Measurements from ENCODE around the gene NSUN3.

DNA sequence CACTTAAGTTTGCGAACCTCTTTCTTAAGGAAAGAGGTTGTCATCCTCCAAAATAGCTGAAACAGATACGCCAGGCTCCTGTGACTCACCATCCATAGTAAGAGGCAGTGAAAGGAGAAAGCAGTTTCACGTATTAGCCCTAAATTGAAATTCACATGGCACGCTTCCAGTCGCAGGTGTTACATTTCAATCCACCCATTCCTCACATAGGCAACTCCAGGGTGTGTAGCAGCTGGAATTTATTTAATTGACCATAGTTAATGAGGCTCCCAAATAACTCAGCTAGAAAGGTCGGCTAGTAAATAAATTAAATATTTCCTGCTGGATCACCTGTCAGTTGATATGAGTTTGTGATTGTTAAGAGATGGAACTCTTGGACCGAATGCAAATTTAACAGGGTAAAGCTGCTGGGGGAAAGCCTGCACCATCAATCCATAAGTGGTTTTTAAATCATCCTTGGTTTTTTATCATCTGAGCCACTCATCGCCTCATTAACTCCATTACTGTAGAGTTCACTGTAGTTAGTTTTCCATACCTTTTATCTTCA is 19.6 kb downstream of the NSUN3 start:
- TF ChIP-seq EZH2 (IDR thresholded peaks at IDR 0.05; ENCODE audit: low read depth, low read length, severe bottlenecking) (no peak), JUN (IDR thresholded peaks at IDR 0.05; ENCODE audit: low read depth, low read length) (no peak), BACH1 (IDR thresholded peaks at IDR 0.05; ENCODE audit: low read length) (no peak), EP300 (IDR thresholded peaks at IDR 0.05; ENCODE audit: borderline replicate concordance in 1 of 2, low read depth in 2 of 2, low read length in 2 of 2) (no peak), TAF1 (IDR thresholded peaks at IDR 0.05; ENCODE audit: low read depth, low read length) (no peak), BRCA1 (IDR thresholded peaks at IDR 0.05; ENCODE audit: low read depth, low read length) (no peak), POLR2A (IDR thresholded peaks at IDR 0.05; ENCODE audit: control extremely low read depth in 1 of 2, low read depth in 2 of 2, low read length in 2 of 2) (no peak)
- TF ChIP-seq, protein P1, sequence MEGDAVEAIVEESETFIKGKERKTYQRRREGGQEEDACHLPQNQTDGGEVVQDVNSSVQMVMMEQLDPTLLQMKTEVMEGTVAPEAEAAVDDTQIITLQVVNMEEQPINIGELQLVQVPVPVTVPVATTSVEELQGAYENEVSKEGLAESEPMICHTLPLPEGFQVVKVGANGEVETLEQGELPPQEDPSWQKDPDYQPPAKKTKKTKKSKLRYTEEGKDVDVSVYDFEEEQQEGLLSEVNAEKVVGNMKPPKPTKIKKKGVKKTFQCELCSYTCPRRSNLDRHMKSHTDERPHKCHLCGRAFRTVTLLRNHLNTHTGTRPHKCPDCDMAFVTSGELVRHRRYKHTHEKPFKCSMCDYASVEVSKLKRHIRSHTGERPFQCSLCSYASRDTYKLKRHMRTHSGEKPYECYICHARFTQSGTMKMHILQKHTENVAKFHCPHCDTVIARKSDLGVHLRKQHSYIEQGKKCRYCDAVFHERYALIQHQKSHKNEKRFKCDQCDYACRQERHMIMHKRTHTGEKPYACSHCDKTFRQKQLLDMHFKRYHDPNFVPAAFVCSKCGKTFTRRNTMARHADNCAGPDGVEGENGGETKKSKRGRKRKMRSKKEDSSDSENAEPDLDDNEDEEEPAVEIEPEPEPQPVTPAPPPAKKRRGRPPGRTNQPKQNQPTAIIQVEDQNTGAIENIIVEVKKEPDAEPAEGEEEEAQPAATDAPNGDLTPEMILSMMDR (IDR thresholded peaks at IDR 0.05; ENCODE audit: control extremely low read depth in 1 of 3, insufficient read depth in 1 of 3, low read depth in 1 of 3, low read length in 3 of 3): no peak
- TF ChIP-seq, protein P2, sequence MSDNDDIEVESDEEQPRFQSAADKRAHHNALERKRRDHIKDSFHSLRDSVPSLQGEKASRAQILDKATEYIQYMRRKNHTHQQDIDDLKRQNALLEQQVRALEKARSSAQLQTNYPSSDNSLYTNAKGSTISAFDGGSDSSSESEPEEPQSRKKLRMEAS (IDR thresholded peaks at IDR 0.05): no peak
- TF ChIP-seq, protein P3, sequence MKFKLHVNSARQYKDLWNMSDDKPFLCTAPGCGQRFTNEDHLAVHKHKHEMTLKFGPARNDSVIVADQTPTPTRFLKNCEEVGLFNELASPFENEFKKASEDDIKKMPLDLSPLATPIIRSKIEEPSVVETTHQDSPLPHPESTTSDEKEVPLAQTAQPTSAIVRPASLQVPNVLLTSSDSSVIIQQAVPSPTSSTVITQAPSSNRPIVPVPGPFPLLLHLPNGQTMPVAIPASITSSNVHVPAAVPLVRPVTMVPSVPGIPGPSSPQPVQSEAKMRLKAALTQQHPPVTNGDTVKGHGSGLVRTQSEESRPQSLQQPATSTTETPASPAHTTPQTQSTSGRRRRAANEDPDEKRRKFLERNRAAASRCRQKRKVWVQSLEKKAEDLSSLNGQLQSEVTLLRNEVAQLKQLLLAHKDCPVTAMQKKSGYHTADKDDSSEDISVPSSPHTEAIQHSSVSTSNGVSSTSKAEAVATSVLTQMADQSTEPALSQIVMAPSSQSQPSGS (IDR thresholded peaks at IDR 0.05; ENCODE audit: low read length): no peak
- TF ChIP-seq, protein P4, sequence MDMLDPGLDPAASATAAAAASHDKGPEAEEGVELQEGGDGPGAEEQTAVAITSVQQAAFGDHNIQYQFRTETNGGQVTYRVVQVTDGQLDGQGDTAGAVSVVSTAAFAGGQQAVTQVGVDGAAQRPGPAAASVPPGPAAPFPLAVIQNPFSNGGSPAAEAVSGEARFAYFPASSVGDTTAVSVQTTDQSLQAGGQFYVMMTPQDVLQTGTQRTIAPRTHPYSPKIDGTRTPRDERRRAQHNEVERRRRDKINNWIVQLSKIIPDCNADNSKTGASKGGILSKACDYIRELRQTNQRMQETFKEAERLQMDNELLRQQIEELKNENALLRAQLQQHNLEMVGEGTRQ (IDR thresholded peaks at IDR 0.05; ENCODE audit: low read length): no peak
